ENCODE data around the gene SPACA4.
"Not testable (repeated sequence)": the region's sequence is repeated elsewhere in the genome, so short reads cannot be mapped to it uniquely, and the experiment has no call there.

SPACA4 gene

DNA sequence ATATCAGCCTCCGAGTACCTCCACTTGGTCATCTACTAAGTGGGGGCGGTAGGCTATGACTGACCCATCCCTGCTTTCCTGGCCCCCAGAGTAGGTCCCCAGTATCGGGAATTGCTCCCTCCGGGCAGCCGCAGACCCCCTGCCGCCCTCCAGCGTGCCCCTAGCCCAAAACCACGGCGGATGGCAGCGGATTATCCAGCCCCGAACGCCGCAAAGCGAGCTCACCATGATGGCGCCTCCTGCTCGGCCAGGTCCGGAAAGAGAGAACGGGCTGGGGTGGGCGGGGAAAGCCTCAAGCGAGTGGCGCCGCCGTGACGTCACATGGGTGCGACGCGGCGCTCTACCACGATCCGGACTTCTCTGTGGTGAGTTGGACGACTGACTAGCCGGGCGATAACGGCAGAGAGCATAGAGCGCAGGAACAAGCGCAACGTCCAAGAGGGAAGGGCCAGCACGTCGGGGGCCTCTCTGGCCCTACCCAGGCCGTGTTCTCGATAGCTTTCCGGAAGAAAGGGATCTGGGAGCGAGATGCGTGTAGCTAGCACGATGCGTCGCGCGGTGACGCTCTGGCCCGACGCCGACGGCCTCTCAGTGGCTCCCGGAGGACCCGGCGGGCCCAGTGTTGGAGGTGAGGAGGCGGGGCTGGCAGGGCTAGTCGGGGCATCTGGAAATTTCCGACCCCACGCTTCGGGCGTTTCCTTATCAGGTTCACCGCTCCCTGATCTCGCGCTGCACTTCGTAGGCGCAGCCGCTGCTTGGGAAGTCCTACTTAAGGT is 12.6 kb downstream of the SPACA4 start, which contains the start of the genes RPL18 and SPHK2:
TSS of gene RPL18 (minus strand) at position 263 of the 776 bp plus-strand sequence. CDS start at position 228, 35 bp downstream.
TSS of gene SPHK2 (plus strand) at position 591 of the 776 bp plus-strand sequence. CDS start 1,009 bp downstream, outside the sequence.
- DNase-seq (ENCODE audit: low spot score), result peak; percentile 98

DNA sequence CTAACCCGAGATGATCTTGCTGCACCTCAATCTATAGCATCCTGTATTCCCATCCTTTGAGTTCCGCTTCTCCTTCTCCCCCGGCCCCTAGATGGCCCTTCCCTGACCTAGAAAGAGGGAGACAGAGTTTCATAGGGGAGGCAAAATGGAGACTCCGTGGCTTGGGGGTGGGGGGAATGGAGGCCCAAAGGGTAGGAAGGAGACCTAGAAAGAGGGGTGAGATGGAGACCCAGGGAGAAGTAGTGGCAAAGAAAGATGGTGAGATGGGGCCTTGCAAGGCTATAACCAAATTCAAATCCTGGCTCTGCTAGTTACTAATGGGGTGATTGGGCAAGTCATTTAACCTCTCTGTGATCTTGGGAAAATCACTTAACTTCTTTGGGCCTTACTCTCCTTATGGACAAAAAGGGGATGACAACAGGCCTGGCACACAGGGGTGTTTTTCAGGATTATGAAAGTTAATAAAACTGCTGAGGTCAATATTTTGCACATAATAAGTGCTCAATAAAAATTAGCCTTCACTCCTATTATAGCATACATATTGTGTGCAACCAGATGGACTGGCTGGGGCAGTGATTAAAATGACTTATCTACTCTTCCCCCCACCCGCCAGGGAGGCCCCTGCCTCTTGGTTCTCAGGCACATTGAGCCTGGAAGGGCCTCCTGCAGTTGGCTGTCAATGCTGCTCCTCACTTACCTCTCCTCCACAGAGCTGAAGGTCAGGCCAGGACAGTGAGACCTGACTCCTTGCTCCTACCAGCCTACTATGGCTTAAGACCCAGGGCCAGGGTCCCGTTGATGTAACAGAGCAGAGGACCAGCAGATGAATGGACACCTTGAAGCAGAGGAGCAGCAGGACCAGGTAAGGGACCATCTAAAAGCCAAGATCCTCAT is 13.4 kb downstream of the SPACA4 start:
- DNase-seq (ENCODE audit: low spot score), result no peak

DNA sequence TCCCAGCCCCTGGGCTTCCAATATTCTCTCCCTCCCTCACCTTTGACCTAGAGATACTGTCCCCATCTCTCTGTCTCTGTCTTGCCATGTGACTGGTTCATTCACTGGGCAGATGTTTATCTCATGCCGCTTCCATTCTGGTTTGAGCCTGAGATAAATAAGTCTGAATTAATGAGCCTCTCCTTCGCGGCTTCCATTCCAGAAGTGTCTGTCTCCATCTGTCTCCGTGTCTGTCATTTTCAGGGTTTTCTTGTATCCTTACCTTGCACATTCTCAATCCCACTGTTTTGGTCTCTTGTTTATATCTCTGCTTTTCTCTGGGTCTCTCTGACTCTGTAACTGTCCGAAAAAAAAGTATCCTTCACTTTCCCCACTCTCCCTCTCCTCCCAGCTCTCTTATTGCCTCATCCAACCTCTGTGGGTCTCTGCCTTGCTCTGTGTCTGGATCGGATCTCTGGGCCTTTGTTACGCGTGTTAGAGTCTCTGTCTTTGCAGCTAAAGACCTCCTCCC is 17.1 kb downstream of the SPACA4 start:
- no peak for DNase-seq (ENCODE audit: low spot score)

DNA sequence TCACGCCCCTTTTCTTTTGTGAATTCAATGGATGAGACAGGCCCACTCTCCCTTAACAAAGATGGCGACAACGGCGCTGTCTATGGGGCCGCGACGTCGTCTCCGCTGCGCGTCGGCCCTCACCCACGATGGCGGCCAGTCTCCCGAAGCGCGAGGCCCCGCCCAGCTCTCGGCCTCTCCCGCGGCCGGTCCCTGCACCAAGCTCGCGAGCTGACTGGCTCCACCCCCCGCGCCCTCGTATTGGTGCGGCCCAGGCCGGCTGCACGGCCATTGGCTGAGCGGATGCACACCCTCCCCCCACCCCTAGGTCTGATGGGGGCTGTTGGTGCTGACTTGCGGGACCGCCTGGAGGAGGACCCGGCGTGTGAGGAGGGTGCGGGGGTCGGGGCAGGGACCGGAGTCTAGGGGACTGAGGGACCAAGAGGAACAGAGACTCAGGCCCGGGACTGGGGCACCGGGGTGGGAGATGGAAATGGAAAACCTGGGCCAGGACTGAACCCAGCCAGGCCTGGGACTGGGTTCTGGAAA is 17.6 kb downstream of the SPACA4 start:
- DNase-seq (ENCODE audit: low spot score), result peak; percentile 98

DNA sequence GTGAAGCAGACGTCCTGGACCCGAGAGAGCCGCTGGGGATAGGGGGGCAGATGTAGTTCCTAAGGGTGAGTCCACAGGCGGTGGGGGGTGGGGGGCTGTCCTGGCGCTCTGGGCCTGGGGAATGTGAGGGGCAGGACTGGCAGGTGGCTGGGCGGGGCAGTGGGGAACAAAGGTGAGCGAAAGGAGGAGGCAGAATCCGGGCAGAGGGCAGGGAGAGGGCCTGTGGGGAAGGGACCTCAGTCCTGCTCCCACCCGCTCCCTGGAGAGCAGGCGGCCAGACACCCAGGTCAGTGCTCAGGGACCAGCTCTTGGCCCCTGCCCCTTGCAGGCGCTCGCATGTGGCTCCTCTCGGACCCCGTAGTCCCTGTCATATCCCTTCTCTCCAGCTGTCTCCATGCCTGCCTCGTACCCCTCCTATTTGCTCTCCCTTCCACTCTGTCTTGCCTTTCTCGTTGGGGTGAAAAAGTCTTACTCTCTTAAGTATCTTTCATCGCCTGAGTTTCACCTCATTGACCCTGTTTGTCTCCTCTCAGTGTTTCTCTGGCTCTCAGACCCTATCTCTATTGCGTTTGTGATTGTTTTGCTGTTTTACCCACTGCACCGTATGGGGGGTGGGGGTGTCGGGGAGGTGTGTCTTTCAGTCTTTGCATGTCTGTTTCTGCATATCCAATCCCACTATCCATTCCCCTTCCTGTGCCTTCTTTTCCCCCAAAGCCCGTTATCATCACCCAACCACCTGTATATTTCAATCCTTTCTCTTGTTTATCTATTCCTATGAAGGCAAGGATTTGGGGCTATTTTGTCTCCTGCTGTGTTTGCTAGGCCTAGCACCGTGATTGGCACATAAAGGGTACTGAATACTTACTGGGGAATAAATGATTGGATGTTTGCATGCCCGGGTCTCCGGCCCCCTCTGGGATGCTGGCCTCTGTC is 18.5 kb downstream of the SPACA4 start:
- DNase-seq (ENCODE audit: low spot score), result no peak

- DNase-seq (ENCODE audit: low spot score), result no peak
These were observed 19.4 kb downstream of the SPACA4 start for GRCh38 chr19:48625891-48626327.

DNA sequence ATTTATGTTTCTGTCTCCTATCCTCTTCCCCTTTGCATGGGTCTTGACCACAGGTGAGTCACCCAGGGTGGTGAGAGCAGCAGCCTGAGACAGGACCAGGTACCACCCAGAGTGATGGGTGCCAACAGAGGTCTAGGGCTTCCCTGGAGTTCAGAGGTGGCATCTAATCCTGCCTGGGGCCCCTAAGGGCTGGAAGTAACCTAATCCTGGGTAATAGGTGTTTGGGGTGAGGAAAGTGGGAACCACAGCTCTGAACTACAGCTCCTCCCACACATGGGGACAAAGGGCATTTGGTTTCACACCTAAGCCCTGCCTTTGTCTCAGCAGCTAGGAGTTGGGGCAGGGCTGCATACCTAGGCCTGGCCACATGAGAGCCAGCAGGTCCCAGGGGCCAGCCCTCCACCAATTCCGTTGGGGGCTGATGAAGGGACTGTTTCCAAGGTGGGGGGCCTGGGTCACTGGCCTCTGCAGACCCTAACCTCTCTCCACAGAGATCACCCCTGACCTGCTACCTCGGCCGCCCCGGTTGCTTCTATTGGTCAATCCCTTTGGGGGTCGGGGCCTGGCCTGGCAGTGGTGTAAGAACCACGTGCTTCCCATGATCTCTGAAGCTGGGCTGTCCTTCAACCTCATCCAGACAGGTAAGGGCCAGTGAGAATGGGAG is 20.8 kb downstream of the SPACA4 start:
- no peak for DNase-seq (ENCODE audit: low spot score)

GRCh38 chr19:48627865-48628314 is 21.3 kb downstream of the SPACA4 start:
- no peak for DNase-seq (ENCODE audit: low spot score)

DNA sequence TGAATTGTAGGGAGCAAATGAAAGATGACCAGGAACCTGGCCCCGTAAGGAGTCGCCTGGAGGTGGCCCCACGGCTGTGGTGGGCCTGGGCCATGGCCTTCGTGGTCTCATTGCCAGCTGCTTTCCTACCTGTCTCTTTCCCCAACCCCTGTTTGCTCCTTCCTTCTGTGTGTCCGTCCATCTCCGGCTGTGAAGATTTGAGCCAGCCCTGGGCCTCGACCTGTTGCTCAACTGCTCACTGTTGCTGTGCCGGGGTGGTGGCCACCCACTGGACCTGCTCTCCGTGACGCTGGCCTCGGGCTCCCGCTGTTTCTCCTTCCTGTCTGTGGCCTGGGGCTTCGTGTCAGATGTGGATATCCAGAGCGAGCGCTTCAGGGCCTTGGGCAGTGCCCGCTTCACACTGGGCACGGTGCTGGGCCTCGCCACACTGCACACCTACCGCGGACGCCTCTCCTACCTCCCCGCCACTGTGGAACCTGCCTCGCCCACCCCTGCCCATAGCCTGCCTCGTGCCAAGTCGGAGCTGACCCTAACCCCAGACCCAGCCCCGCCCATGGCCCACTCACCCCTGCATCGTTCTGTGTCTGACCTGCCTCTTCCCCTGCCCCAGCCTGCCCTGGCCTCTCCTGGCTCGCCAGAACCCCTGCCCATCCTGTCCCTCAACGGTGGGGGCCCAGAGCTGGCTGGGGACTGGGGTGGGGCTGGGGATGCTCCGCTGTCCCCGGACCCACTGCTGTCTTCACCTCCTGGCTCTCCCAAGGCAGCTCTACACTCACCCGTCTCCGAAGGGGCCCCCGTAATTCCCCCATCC is 22.1 kb downstream of the SPACA4 start:
- DNase-seq (ENCODE audit: low spot score), result no peak

GRCh38 chr19:48629297-48629598 is 22.7 kb downstream of the SPACA4 start:
- no peak for DNase-seq (ENCODE audit: low spot score)

- DNase-seq (ENCODE audit: low spot score), result peak; percentile 51
These were observed 23.2 kb downstream of the SPACA4 start for GRCh38 chr19:48629599-48630295.

- DNase-seq (ENCODE audit: low spot score), result peak; percentile 78
These were observed 23.9 kb downstream of the SPACA4 start for GRCh38 chr19:48630296-48631063.

- no peak for DNase-seq (ENCODE audit: low spot score)
These were observed 24.7 kb downstream of the SPACA4 start for GRCh38 chr19:48631225-48631624.

GRCh38 chr19:48632286-48632685 is 25.7 kb downstream of the SPACA4 start:
- DNase-seq (ENCODE audit: low spot score), result not testable (repeated sequence)

DNA sequence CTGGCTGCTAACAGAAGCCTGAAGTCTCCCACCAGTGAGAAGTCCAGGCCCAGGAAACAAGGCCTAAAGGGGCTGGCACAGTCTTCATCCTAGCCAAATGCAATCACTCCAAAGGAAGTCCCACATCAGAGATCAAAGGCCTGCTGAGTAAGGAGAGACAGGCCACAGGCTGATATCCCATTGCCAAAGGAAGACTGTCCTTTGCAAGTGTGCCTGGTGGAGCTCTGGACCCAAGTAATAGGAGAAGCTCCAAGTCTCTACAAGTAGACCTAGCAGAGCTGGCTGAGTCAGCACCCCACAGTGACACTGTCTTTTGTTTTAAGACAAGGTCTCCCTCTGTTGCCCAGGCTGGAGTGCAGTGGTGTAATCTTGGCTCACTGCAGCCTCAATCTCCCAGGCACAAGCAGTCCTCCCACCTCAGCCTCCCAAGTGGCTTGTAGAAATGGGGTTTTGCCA is 26.2 kb downstream of the SPACA4 start:
- peak; percentile 32 for DNase-seq (ENCODE audit: low spot score)

GRCh38 chr19:48633148-48634035 is 26.9 kb downstream of the SPACA4 start:
- DNase-seq (ENCODE audit: low spot score), result peak; percentile 21

GRCh38 chr19:48634036-48634342 is 27.4 kb downstream of the SPACA4 start:
- no peak for DNase-seq (ENCODE audit: low spot score)
